GM19043 (cell line): ENCODE measurements around the gene ANKEF1.
"Not testable (repeated sequence)": the region's sequence is repeated elsewhere in the genome, so short reads cannot be mapped to it uniquely, and the experiment has no call there.

ENCODE experiments used
- ATAC-seq: cut with Tn5 transposase; IDR thresholded peaks from one replicate; pipeline ENCODE4 v1.9.1; 2021; ENCODE audit warnings: low read depth; ENCODE audit not compliant: unreplicated experiment

The ANKEF1 gene

DNA sequence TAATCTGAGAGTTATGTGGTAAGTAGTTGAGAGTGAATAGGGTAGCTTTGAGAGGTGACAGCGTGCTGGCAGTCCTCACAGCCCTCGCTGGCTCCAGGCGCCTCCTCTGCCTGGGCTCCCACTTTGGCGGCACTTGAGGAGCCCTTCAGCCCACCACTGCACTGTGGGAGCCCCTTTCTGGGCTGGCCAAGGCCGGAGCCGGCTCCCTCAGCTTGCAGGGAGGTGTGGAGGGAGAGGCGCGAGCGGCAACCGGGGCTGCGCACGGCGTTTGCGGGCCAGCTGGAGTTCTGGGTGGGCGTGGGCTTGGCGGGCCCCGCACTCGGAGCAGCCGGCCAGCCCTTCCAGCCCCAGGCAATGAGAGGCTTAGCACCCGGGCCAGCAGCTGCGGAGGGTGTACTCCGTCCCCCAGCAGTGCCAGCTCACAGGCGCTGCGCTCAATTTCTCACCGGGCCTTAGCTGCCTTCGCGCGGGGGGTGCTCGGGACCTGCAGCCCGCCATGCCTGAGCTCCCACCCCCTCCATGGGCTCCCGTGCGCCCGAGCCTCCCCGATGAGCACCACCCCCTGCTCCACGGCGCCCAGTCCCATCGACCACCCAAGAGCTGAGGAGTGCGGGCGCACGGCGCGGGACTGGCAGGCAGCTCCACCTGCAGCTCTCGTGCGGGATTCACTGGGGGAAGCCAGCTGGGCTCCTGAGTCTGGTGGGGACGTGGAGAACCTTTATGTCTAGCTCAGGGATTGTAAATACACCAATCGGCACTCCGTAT is 3.2 kb upstream of the ANKEF1 start:
- ATAC-seq, result not testable (repeated sequence)

- not testable (repeated sequence) for ATAC-seq
These were observed 2.5 kb upstream of the ANKEF1 start for GRCh38 chr20:10032269-10032668.

DNA sequence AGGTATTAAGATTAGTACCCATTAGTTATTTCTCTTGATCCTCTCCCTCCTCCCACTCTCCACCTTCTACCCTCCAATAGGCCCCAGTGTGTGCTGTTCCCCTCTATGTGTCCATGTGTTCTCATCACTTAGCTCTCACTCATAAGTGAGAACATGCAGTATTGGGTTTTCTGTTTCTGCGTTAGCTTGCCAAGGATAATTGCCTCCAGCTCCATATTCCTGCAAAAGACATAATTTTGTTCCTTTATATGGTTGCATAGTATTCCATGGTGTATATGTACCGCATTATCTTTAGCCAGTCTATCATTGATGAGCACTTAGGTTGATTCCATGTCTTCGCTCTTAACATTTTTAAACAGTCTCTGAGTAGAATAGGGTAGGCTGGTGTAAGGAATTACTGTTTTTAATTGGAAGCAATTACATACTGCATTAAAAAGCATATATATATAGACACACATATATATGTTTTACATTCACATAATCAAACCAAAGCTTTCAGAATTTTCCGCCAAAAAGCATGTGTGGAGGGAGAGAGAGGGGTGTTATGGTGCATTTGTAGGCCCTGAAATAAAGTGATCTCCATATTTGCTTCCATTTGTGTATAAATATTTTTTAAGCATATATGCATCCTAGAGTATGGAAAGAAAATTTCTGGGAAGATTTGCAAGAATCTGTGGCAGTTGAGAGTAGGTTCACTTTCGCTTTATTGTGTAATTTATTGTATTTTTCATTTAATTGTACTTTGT is 709 bp upstream of the ANKEF1 start:
- no peak for ATAC-seq

DNA sequence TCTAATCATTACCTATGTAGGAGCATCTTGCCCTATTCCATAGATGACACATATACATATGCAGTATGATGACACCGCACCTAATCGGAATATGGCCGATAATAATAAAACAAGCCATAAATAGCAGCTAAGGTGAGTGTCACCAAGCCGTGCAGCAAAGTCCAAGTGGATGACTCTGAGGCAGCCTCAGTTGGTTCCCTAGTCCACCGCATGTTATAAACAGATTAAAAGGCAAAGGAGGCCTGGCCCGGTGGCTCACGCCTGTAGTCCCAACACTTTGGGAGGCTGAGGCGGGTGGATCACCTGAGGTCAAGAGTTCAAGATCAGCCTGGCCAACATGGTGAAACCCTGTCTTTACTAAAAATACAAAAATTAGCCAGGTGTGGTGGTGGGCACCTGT is 1.5 kb downstream of the ANKEF1 start:
- ATAC-seq, result not testable (repeated sequence)

GRCh38 chr20:10040070-10040975 is 5.5 kb downstream of the ANKEF1 start:
- ATAC-seq, result no peak

- no peak for ATAC-seq
These were observed 7.3 kb downstream of the ANKEF1 start for GRCh38 chr20:10042086-10042485.

- no peak for ATAC-seq
These were observed 12.6 kb downstream of the ANKEF1 start for GRCh38 chr20:10047427-10047826.

DNA sequence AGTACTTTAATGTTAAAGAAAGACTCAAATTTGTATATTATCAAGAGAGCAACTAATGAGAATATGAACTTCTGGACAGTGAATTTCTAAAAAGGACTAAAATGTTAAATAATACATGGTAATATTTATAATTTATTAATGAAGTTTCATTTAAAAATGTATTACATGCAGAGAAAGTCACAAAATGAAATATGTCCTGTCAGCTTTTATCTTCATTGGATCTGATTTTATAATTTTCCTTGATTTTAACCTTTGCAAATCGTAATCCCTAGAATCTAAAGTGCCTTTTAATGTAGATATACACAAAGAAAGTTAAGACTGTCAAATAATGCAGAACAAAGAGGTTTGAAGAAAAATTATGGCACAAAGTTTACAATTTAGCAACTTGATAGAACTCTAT is 16.4 kb downstream of the ANKEF1 start:
- no peak for ATAC-seq

- ATAC-seq, result no peak
These were observed 24.2 kb downstream of the ANKEF1 start for GRCh38 chr20:10059006-10059405.

- ATAC-seq, result peak; percentile 71
These were observed 25.4 kb downstream of the ANKEF1 start for GRCh38 chr20:10060226-10060625.

GRCh38 chr20:10061641-10062040 is 26.9 kb downstream of the ANKEF1 start:
- ATAC-seq, result no peak

DNA sequence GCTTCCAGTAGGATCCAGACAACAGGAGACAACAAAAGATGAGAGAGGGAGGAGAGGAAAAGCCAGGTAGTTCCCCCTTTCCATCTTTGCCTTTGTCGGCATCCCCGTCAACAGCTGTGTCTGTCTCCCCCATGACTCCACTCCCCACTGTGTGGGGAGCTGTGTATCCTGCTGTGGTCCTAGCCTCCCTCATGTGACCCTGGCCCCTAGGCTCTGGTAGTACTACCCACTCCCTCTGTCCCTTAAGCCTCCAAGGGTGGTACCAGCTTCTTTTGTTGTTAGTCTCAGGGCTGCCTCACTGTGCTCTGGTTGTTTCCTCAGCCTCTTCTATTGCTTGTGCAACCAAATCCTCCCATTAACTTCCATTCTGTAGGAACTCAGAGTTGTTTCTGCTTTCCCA is 28.7 kb downstream of the ANKEF1 start:
- ATAC-seq, result no peak

- no peak for ATAC-seq
These were observed 29.8 kb downstream of the ANKEF1 start for GRCh38 chr20:10064611-10065010.

DNA sequence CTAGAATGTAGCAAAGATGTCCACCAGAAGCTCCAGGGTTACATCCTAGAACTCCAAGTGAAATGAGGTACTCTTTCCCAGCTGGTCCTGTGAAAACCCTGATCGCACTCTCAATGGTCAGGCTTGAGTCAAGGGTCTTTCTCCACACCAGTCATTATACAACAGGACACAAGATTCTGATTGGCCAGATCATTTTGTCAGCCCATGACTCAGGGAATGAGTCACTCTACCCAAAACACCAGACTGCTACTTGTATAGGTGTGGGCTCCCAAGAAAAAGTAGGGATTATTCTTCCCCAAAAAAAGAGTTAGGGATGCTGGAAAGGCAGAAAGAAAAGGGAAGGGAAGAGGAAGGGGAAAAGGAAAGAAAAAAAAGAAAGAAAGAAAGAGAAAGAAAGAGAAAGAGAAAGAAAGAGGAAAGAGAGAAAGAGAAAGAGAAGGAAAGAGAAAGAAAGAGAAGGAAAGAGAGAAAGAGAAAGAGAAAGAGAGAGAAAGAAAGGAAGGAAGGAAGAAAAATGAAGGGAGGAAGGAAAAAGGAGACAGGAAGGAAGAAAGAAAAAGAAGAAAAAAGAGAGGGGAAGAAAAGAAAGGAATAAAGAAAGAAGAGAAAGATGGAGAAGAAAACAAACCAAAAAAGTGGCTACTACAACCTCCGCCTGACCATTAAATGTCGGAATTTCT is 30.5 kb downstream of the ANKEF1 start:
- ATAC-seq, result no peak

GRCh38 chr20:10067321-10067720 is 32.5 kb downstream of the ANKEF1 start:
- ATAC-seq, result no peak

DNA sequence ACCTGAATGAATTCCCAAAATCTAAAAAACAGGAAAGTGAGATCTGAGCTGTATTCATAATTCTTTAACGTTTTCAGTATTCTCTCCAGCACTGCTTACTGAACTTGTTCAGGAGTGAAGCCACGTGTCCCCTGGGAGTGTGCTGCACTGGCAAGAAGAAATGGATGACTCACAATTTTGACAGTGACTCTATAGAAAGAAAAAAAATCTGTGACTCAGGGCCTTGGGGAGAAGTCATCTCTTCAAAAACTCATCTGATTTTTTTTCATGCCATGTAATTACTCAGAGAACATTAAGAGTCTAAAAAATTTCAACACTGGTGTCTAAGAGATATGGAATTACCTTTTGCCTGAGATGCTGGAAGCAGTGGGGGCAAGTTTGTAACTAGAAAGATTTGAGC is 39.7 kb downstream of the ANKEF1 start:
- peak; percentile 59 for ATAC-seq

GRCh38 chr20:10075606-10076005 is 40.8 kb downstream of the ANKEF1 start:
- ATAC-seq, result no peak

DNA sequence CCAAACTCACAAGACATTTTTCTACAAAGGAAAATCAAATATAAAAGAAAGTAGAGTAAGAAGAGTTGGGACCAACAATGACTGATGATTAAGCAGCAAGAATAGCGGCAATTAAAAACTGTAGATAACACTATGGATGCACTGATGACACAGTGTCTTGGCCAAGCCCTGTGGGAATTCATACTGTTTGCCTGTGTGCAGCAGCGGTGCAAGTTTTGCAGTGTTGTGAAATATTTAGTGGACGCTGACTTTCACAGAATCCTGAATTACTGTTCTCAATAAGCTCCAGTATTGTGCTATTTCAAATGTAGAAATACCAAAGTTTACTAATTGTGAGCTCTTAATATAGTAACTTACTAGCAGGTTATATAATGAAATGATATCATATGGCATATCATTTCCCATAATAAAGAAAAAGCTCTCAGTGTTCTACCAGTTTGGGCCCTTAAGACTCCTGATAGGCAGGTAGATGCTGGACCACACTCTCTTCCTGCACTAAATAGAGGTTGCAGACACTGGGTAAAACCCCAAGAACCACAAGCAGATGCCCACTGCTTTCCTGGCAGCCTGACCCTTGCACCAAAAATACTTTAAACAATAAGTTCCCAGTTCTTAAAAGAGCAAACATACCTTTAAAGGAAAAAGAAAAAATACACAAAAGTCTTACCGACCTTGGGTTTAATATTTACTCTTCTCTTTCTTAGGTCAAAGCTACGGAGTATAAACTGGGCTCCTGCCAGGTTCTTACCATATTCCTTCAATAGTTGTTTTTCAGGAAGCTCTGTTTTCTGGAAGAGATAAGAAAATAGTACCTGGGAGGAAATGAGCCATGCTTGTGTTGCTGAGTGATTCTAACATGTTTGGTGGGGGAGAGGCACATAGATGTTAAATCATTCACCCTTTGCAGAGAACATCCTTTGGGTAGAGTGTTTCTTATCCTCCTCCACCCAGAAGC is 41.6 kb downstream of the ANKEF1 start:
- no peak for ATAC-seq

GRCh38 chr20:10077081-10077471 is 42.3 kb downstream of the ANKEF1 start:
- ATAC-seq, result no peak
